ENCODE data around the gene EPB42.
A peak's percentile ranks its signal among the peaks of the same experiment; 100 is the strongest.

EPB42 gene

GRCh38 chr15:43208052-43209002, 12.5 kb downstream of the EPB42 start:
- CTCF ChIA-PET = interaction anchor here (0.7 to 0.8 kb wide), 2 partner anchors 17 to 78 kb away, joined by 3 read pairs; no protein-coding TSS in a partner anchor
- TF ChIP-seq ELF4 (IDR thresholded peaks at IDR 0.05) (no peak), HDGF (IDR thresholded peaks at IDR 0.05; ENCODE audit: borderline replicate concordance) (no peak), L3MBTL2 (conservative IDR thresholded peaks at IDR 0.05) (no peak), BHLHE40 (IDR thresholded peaks at IDR 0.05; ENCODE audit: borderline replicate concordance) (no peak), FOXA1 (IDR thresholded peaks at IDR 0.05) (no peak), CTBP1 (IDR thresholded peaks at IDR 0.05; ENCODE audit: borderline replicate concordance) (no peak), SUZ12 (IDR thresholded peaks at IDR 0.05) (no peak), LEF1 (IDR thresholded peaks at IDR 0.05; ENCODE audit: borderline replicate concordance) (no peak), SP1 (IDR thresholded peaks at IDR 0.05) (no peak)
- TF ChIP-seq, protein P1, sequence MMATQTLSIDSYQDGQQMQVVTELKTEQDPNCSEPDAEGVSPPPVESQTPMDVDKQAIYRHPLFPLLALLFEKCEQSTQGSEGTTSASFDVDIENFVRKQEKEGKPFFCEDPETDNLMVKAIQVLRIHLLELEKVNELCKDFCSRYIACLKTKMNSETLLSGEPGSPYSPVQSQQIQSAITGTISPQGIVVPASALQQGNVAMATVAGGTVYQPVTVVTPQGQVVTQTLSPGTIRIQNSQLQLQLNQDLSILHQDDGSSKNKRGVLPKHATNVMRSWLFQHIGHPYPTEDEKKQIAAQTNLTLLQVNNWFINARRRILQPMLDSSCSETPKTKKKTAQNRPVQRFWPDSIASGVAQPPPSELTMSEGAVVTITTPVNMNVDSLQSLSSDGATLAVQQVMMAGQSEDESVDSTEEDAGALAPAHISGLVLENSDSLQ (IDR thresholded peaks at IDR 0.05) = no peak
- no peak for DNase-seq (ENCODE audit: extremely low spot score)
- POLR2A ChIA-PET = no interaction called here

GRCh38 chr15:43207024-43207423, 13.8 kb downstream of the EPB42 start:
- POLR2A ChIA-PET = no interaction called here
- DNase-seq (ENCODE audit: extremely low spot score) = no peak
- CTCF ChIA-PET = no interaction called here

DNA sequence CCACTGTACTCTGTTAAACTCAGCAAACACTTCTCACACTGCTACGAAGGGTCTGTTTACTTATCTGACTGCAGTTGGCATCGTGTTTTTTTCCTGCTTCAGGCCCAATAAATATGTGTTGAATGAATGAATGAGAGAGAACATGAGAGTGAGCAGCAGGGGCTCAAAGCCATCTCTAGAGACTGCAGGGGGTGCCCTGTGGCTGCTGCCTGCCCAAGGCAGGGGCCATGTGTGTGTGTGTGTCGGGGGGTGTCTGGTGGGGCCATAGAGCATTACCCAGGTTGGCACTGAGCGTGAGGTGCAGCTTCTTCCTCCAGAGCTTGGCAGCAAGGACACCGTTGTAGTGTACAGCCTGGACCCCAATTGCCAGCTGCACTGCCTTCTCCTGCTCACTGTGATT, 14.8 kb downstream of the EPB42 start:
- TF ChIP-seq ARNT (IDR thresholded peaks at IDR 0.05) = no peak
- no peak for TF ChIP-seq NFRKB (IDR thresholded peaks at IDR 0.05)
- no peak for TF ChIP-seq HDGF (IDR thresholded peaks at IDR 0.05; ENCODE audit: borderline replicate concordance)
- no peak for TF ChIP-seq FOXK2 (IDR thresholded peaks at IDR 0.05)
- TF ChIP-seq ELF4 (IDR thresholded peaks at IDR 0.05) = no peak
- no peak for TF ChIP-seq SUZ12 (IDR thresholded peaks at IDR 0.05)
- TF ChIP-seq L3MBTL2 (conservative IDR thresholded peaks at IDR 0.05) = no peak
- TF ChIP-seq BHLHE40 (IDR thresholded peaks at IDR 0.05; ENCODE audit: borderline replicate concordance) = no peak
- TF ChIP-seq SP1 (IDR thresholded peaks at IDR 0.05) = no peak
- TF ChIP-seq FOXM1 (IDR thresholded peaks at IDR 0.05; ENCODE audit: borderline replicate concordance) = no peak
- TF ChIP-seq CTBP1 (IDR thresholded peaks at IDR 0.05; ENCODE audit: borderline replicate concordance) = no peak
- TF ChIP-seq FOXA1 (IDR thresholded peaks at IDR 0.05) = no peak
- no peak for TF ChIP-seq ZNF384 (IDR thresholded peaks at IDR 0.05)
- TF ChIP-seq TARDBP (IDR thresholded peaks at IDR 0.05) = no peak
- TF ChIP-seq, protein P1 (IDR thresholded peaks at IDR 0.05) = no peak
- ChIA-PET CTCF (no interaction called here), POLR2A (no interaction called here)
- no peak for DNase-seq (ENCODE audit: extremely low spot score)

More at GRCh38 chr15:43207024-43207423, 13.8 kb downstream of the EPB42 start:
- no peak for TF ChIP-seq ZNF384 (IDR thresholded peaks at IDR 0.05)
- no peak for TF ChIP-seq FOXM1 (IDR thresholded peaks at IDR 0.05; ENCODE audit: borderline replicate concordance)
- no peak for TF ChIP-seq CTBP1 (IDR thresholded peaks at IDR 0.05; ENCODE audit: borderline replicate concordance)
- no peak for TF ChIP-seq TARDBP (IDR thresholded peaks at IDR 0.05)
- no peak for TF ChIP-seq ELF4 (IDR thresholded peaks at IDR 0.05)
- no peak for TF ChIP-seq LEF1 (IDR thresholded peaks at IDR 0.05; ENCODE audit: borderline replicate concordance)
- TF ChIP-seq, protein P1 (IDR thresholded peaks at IDR 0.05) = no peak
- no peak for TF ChIP-seq L3MBTL2 (conservative IDR thresholded peaks at IDR 0.05)
- TF ChIP-seq SUZ12 (IDR thresholded peaks at IDR 0.05) = no peak
- no peak for TF ChIP-seq NFRKB (IDR thresholded peaks at IDR 0.05)
- no peak for TF ChIP-seq FOXK2 (IDR thresholded peaks at IDR 0.05)
- TF ChIP-seq SP1 (IDR thresholded peaks at IDR 0.05) = no peak
- no peak for TF ChIP-seq BHLHE40 (IDR thresholded peaks at IDR 0.05; ENCODE audit: borderline replicate concordance)
- TF ChIP-seq HDGF (IDR thresholded peaks at IDR 0.05; ENCODE audit: borderline replicate concordance) = no peak
- TF ChIP-seq FOXA1 (IDR thresholded peaks at IDR 0.05) = no peak
- no peak for TF ChIP-seq ARNT (IDR thresholded peaks at IDR 0.05)

DNA sequence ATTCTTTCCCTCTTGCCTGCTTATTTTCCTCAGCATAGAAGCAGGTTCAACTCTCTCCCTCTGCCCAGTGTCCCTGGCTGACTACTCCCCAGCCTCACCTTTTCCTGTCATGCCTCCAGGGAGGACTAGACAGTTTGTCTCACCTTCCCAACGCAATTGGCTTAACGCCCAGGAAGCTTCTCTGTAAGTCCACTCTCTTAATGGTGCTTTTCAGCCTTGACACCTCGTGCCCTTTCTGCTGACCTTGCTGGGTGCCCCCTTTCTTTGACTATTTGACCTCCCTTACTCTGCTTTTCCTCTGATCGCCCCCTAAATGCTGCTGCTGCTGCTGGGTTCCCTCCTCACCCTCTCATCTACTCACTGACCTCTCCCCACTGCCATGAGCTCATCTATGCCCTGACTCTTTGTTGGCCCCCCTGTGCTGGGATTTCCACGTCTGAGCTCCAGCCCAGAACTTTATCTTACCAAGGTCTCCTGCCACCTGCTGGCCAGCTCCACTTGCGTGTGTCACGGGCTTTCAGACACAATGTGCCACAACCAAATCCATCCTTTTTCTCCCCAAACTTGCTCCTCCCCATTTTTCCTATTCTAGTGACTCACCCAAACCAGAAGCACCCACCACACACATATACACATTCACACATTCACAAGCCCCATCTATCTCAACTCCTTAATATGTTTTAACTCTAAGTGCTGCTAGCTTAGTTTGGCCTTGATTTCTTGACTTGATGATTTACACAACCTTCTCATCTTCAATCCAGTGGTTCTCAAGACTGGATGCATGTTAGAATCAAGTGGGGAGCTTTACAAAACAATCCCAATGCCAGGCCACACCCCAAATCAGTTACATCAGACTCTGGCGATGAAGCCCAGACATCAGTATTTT, 16.6 kb downstream of the EPB42 start:
- ChIA-PET POLR2A (interaction anchor here (0.6 kb wide), 1 partner anchor 620 kb away, joined by 3 read pairs; the partner anchor contains the start of gene MFAP1), CTCF (interaction anchor here (0.6 to 2.0 kb wide), 14 partner anchors 9 to 148 kb away, joined by 3 to 9 read pairs (median 4); no protein-coding TSS in a partner anchor)
- peak; percentile 58 for DNase-seq (ENCODE audit: extremely low spot score)
- no peak for TF ChIP-seq ZNF384 (IDR thresholded peaks at IDR 0.05)
- TF ChIP-seq NFRKB (IDR thresholded peaks at IDR 0.05) = no peak
- TF ChIP-seq SP1 (IDR thresholded peaks at IDR 0.05) = no peak
- TF ChIP-seq LEF1 (IDR thresholded peaks at IDR 0.05; ENCODE audit: borderline replicate concordance) = no peak
- TF ChIP-seq ELF4 (IDR thresholded peaks at IDR 0.05) = no peak
- TF ChIP-seq ARNT (IDR thresholded peaks at IDR 0.05) = no peak
- TF ChIP-seq BHLHE40 (IDR thresholded peaks at IDR 0.05; ENCODE audit: borderline replicate concordance) = no peak
- no peak for TF ChIP-seq L3MBTL2 (conservative IDR thresholded peaks at IDR 0.05)
- TF ChIP-seq, protein P1 (IDR thresholded peaks at IDR 0.05) = no peak
- TF ChIP-seq CTBP1 (IDR thresholded peaks at IDR 0.05; ENCODE audit: borderline replicate concordance) = no peak
- TF ChIP-seq HDGF (IDR thresholded peaks at IDR 0.05; ENCODE audit: borderline replicate concordance) = no peak
- no peak for TF ChIP-seq FOXK2 (IDR thresholded peaks at IDR 0.05)
- no peak for TF ChIP-seq TARDBP (IDR thresholded peaks at IDR 0.05)

All from HEK293T (cell line).